Kidney capillary endothelial cell (primary cell): ENCODE data around the gene TAF11L14.

Experiments
- DNase-seq: peaks from one replicate; pipeline ENCODE4 v3.0.0-alpha.2; 2018; ENCODE audit warnings: low spot score

TAF11L14 gene

GRCh38 chr5:17679597-17680203 is 45.4 kb downstream of the TAF11L14 start:
- DNase-seq, result no peak

GRCh38 chr5:17680737-17681136 is 46.5 kb downstream of the TAF11L14 start:
- no peak for DNase-seq
